GM21447 (cell line): Measurements from ENCODE around the gene PPBP.
"Not testable (repeated sequence)": the region's sequence is repeated elsewhere in the genome, so short reads cannot be mapped to it uniquely, and the experiment has no call there.

Experiments
- ATAC-seq: cut with Tn5 transposase; IDR thresholded peaks from one replicate; pipeline ENCODE4 v1.9.1; 2021; ENCODE audit not compliant: unreplicated experiment

The PPBP gene

DNA sequence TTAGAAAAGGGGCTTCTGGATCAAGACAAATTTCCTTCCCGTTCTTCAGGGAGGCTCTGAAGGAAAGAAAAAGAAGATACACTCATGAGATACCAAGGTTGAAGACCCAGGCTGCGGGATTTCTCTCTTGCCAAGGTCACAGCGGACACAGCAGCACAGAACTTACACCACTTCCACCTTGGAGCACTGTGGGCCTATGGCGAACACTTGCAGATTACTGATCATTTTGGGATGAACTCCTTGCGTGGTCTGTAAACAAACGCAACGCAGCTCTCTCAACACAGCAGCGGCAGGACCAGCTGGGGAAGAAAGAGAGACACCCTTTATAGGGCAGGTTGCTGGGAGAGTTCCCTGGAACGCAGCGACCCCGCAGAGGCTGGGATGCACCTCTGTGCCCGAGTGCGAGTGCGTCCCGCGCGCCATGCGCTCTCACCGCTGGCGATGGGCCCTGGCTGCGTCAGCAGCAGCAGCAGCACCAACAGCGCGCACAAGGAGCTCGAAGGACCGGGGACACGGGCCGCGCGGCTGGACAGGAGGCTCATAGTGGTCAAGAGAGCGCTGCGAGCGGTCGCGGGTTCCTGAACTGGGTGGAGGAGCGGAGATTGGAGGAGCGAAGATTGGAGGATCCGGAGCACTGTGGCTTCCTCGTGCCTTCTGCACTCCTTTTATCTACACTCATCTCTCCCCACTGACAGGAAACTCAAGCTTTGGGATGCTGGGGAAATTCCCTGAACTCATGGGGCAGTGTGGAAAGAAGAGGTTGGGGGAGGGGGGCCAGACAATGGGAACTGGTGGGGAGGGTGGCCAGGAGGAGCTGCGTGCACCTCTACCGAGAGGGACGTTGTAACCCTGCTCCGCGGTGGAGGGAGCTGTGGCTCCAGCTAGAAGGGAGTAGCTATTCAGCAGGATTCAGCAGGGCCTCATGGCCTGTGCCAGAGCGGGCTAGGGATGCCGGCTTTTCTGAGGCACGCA is 10.3 kb upstream of the PPBP start, which contains the start of gene CXCL5:
CXCL5 (minus strand) TSS at position 638 of the 972 bp plus-strand sequence; CDS start at position 542, 96 bp downstream.
- no peak for ATAC-seq

GRCh38 chr4:73992050-73992449 is 4.1 kb upstream of the PPBP start:
- no peak for ATAC-seq

GRCh38 chr4:73991742-73992000 is 3.7 kb upstream of the PPBP start:
- ATAC-seq: no peak

GRCh38 chr4:73990988-73991741 is 3.2 kb upstream of the PPBP start:
- no peak for ATAC-seq

GRCh38 chr4:73989928-73990327 is 1.9 kb upstream of the PPBP start:
- ATAC-seq: no peak

GRCh38 chr4:73989031-73989430 is 1.0 kb upstream of the PPBP start:
- ATAC-seq: no peak

GRCh38 chr4:73985528-73985852 is 2.5 kb downstream of the PPBP start:
- no peak for ATAC-seq

DNA sequence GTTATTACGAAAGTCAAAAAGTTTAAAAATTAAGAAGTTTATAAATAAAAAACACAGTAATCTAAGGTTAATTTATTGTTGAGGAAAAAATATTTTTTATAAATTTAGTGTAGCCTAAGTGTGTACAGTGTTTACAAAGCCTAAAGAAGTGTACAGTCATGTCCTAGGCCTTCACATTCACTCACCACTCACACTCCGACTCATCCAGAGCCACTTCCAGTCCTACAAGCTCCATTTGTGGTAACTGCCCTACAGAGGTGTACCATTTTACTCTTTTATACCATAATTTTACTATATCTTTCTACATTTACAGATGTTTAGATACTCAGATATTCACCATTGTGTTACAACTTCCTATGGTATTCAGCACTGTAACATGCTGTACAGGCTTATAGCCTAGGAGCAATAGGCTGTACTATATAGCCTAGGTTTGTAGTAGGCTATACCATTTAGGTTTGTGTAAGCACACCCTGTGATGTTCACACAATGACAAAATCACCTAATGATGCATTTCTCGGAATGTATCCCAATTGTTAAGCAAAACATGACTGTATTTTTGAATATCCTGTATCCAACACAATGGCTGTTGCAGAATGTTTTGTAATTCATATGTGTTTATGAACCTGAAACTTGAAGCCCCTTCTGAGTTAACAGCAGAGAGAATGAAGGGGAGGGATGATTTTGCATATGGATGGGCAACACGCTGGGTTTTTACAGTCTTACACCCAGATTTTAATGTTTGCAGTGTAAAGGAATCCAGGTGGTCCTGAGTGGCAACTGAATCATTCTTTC is 3.1 kb downstream of the PPBP start:
- ATAC-seq: no peak

DNA sequence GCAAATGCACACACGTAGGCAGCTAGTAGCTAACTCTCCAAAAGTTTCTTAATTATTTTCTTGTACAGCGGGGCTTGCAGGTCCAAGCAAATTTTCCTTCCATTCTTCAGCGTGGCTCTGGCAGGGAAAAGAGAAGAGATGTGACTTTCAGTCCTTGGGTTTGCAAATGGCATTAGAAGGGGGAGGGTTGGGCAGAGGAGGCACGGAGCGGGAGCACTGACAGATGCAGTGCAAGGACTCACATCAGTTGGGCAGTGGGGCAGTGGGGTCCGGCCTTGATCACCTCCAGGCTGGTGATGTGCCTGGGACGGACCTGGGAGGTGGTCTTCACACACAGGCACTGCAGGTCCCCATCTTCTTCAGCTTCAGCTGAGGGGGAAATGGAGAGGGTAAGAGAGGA is 6.8 kb downstream of the PPBP start:
- not testable (repeated sequence) for ATAC-seq

GRCh38 chr4:73979407-73979957 is 8.5 kb downstream of the PPBP start:
- no peak for ATAC-seq

DNA sequence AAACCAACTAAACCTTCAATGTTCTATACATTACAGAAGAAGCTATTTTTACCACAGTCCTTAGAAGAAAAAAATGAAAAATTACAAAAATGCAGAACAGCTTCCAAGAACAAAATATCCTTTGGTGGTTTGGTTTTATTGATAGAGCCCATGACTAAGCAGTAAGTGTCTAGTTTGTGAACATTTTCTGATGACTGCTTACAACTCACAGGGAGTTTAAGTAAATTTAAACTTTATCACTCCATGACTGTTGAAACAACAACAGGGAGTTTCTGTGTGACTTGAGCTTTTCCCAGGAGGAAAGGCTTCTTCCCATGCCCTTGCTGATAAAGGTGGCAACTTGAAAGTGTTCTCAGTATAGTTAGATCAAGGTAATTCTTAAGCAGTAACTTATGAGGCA is 9.1 kb downstream of the PPBP start:
- no peak for ATAC-seq

GRCh38 chr4:73976716-73977115 is 11.3 kb downstream of the PPBP start:
- no peak for ATAC-seq

GRCh38 chr4:73976217-73976616 is 11.8 kb downstream of the PPBP start:
- ATAC-seq: no peak

- ATAC-seq: no peak
Observed at GRCh38 chr4:73974352-73974751, 13.6 kb downstream of the PPBP start.

DNA sequence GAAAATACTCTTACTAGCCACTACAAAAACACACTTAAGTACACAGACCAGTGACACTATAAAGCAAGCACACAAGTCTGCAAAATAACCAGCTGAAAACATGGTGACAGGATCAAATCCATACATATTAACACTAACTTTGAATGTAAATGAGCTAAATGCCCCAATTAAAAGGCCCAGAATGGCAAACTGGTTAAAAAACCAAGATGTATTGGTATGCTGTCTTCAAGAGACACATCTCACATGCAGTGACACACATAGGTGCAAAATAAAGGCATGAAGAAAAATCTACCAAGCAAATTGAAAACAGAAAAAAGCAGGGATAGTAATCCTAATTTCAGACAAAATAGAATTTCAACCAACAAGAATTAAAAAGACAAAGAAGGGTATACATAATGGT is 17.0 kb downstream of the PPBP start:
- no peak for ATAC-seq

DNA sequence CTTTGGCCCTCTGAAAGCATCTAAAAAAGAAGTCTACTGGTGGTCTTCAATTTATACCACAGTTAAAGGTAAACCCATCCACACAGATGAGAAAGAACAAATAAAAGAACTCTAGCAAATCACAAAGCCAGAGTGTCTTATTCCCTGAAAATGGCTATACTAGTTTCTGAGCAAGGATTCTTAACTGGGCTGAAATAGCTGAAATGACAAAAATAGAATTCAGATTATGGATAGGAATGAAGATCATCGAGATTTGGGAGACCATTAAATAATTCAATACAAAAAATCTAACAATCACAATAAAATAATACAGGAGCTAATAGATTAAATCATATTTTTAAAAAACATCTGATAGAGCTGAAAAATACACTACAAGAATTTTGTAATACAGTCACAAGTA is 18.0 kb downstream of the PPBP start:
- ATAC-seq: no peak

DNA sequence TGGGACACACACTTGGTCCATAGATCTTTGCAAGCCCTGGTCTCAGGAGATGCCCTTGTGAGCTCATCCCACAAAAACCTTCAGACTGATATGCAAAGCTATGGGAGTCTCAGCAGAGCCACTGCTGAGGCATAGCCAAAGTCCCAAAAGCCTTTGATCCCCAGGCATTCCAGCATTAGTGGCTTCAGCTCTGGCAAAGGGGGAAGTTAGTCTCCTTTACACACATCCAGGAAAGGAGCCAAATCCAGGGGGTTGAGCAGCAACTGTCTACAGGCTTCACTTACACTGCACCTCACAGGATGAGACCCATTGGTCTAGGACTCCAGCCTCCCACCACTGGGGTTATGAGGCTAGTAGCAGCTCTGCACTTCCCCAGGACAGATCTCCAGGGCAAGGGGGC is 20.1 kb downstream of the PPBP start:
- no peak for ATAC-seq

- ATAC-seq: no peak
Observed at GRCh38 chr4:73964862-73965611, 23.0 kb downstream of the PPBP start.

DNA sequence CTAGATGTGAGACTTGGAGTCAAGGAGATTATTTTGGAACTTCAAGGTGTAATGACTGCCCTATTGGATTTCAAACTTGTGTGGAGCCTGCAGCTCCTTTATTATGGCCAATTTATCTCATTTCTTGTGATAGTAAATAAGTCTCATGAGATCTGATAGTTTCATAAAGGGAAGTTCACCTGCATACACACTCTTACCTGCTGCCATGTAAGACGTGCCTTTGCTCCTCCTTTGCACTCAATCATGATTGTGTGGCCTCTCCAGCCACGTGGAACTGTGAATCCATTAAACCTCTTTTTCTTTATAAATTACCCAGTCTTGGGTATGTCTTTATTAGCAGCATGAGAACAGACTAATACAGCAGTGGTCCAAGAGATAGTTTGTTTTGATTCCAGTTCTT is 25.3 kb downstream of the PPBP start:
- ATAC-seq: no peak

DNA sequence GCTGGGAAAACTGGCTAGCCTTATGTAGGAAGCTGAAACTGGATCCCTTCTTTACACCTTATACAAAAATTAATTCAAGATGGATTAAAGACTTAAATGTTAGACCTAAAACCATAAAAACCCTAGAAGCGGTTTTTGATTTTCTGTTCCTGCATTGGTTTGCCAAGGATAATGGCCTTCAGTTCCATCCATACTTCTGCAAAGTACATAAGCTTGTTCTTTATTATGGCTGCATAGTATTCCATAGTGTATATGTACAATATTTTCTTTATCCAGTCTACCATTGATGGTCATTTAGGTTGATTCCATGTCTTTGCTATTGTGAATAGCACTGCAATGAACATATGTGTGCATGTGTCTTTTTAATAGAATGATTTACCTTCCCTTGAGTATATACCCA is 28.9 kb downstream of the PPBP start:
- not testable (repeated sequence) for ATAC-seq

GRCh38 chr4:73952352-73952751 is 35.6 kb downstream of the PPBP start:
- ATAC-seq: no peak
